Stimulated activated CD8-positive, alpha-beta memory T cell treated with anti-CD3 and anti-CD28 coated beads, Interleukin-4, amount 100 ng/mL, for 48 hours (primary cell): ENCODE data around the gene HACL1.

Source experiments
- DNase-seq: peaks from one replicate; pipeline ENCODE4 v3.0.0-alpha.2; 2020

Gene HACL1

DNA sequence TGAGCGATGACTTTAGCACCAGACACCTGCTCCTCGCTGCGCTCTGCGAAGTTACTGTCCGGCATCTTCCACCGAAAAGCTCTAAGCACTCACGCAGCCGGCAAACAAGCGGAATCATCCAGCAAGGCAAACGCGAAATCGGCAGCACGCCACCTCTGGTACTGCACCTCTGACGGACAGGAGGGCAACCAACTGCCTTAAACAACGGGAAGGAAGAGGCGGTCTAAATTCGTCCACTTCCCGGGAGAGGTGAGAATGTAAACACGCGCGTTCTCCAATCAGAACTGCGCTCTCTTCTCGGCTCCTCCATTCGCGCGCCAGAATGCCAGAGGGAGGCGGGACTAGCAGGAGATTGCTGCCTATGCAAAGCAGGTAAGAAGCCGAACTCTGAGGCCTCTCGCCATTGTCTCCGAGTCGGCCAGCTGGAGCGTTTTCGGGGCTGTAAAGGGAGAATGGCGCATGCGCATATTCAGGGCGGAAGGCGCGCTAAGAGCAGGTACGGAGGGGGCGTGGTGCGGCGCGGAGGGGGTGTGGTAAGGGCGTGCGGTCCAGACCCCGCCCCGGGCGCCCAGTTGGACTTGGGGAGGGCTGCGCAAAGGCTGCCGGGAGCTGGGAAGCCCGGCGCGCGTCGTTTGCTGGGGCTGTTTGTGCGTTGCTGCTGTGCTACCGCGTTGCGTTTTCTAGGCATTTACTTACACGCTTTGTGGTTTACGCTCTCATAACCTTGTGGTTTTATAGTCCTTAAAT is at the start of gene HACL1, which contains the start of gene BTD:
Gene HACL1 (minus strand): TSS at position 171 of the 747 bp plus-strand sequence. CDS start 106 bp downstream, at position 65.
Gene BTD (plus strand): TSS at position 347 of the 747 bp plus-strand sequence. CDS start 33,695 bp downstream, outside the sequence.
- DNase-seq: peak; percentile 99

DNA sequence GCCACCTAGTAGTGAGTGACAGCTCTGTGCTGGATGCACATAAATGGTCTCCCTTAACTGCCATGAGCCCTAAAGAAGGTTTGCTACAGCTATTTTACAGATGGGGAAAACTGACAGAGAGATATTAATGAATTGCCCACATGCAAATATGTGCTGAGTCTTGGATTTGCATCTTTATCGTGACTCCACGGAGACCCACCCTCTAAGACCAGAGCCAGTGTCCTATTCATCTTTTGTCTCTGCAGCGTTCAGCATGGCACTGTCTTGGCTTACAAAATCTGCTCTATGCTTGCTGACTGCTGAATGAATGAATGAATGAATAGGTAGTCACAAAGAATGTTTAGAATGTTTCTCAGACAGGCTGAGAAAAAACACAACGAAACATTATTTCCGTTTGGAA is 48.5 kb upstream of the HACL1 start:
- DNase-seq: no peak

- DNase-seq: no peak
Observed at GRCh38 chr3:15649341-15649740, 48.0 kb upstream of the HACL1 start.

- peak; percentile 73 for DNase-seq
Observed at GRCh38 chr3:15647611-15648167, 46.3 kb upstream of the HACL1 start.

GRCh38 chr3:15646851-15647511 is 45.6 kb upstream of the HACL1 start:
- no peak for DNase-seq

GRCh38 chr3:15645740-15646501 is 44.6 kb upstream of the HACL1 start:
- DNase-seq: no peak

DNA sequence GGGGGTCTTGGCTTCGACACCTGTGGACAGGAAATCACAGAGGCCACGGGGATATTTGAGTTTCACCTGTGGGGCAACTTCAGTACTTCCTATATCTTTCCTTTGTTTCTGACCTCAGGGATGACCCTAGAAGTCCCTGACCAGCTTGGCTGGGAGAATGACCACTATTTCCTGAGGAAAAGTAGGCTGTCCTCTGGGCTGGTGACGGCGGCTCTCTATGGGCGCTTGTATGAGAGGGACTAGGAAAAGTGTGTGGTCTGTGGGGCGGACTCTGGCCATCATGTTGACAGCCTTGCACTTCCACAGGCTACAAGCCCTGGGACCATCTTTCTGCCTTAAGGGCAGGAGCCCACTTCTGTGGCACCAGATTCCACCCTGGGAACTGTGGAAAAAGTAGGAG is 43.9 kb upstream of the HACL1 start:
- DNase-seq: no peak

DNA sequence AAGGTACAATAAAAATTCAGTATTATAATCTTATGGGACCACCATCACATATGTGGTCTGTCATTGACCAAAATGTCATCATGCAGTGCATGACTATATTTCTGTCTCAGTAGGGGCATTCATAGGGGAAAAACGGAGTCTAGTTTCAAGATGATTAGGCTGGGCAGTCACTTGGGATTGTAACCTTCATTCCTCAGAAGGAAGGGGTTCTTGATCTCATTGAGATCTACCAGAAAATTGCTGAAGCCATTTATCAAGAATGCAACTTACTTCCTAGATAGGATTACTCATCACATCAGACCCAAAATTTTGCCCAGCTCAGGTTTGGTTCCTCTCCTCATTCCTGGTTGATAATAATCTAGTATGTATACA is 37.5 kb upstream of the HACL1 start:
- DNase-seq: no peak

DNA sequence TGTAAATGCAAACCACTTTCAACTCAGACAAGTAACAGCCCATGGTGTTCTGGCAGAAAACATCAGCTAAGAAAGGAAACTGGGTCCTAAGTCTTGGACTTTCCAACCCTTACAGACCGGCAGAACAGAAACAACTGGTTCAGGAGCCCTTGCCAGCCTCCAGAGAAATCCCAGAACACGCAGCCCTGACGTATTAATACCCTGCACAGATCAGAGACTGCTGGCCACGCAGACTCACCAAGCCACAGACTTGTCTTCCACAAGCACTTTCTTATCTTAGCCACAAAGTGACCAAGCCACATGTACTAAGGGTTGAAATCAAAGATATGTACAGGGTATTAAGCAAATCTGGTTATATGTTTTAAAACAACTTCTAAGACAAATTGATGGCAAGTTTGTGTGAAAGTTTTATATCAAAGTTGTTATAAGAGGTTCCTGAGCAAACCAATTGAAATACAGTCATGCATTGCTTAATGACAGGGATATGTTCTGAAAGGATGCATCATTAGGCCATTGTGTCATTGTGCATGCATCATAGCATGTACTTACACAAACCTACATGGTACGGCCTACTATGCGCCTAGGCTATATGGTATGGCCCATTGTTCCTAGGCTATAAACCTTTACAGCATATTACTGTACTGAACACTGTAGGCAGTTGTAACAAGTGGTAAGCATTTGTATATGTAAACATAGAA is 37.0 kb upstream of the HACL1 start:
- DNase-seq: no peak

DNA sequence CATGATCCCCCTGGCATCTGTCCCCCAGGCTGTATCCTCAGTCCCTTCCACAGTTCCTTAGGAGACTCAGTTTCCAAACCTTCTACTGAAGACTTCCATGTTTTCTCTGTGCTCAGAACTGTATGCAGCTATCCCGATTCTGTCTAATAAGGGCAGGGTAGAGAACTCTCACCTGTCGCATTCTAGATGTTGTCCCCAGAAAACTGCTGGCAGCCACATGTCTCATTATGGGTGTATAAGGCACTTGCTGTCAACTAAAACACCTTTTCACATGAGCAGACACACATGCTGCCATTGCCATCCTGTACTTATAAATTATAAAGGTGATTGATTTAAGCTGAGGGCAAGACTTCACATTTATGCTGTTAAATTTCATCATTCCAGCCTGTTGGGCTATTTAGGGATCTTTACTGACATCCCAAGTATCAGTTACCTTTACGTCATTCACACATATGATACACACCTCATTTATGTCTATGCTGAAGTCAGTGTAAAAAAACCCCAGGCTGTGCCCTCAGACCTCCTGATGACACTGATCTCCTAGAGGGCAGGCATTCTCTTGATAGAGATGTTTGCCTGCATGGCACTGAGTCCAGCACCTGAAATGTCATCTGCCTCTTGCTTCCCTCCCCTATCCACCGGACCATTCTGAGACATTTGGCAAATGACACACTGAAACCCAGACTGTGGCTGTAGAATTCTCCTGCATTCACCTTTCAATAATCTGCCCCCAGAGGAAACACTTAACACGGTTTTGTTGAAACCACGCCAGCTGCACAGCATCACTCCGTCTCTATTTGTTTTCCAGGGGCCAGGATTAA is 36.0 kb upstream of the HACL1 start:
- DNase-seq: peak; percentile 46

GRCh38 chr3:15636028-15636709 is 34.8 kb upstream of the HACL1 start:
- peak; percentile 49 for DNase-seq

DNA sequence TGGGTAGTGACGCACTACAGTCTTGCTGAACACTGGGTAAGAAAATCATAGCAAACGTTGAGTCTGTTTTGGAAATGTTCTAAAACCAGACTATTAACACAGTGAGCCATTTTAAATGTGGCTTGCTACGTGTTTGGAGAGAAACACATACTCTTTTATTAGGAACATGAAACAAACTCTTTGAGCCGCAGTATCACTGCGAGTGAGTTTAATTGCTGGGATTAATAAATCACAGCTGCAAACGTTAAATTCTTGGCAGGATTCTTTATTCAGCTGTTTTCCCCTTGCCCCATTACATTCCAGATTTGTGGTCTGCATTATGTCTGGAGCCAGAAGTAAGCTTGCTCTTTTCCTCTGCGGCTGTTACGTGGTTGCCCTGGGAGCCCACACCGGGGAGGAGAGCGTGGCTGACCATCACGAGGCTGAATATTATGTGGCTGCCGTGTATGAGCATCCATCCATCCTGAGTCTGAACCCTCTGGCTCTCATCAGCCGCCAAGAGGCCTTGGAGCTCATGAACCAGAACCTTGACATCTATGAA is 33.8 kb upstream of the HACL1 start:
- no peak for DNase-seq

GRCh38 chr3:15634671-15635070 is 33.3 kb upstream of the HACL1 start:
- DNase-seq: no peak

DNA sequence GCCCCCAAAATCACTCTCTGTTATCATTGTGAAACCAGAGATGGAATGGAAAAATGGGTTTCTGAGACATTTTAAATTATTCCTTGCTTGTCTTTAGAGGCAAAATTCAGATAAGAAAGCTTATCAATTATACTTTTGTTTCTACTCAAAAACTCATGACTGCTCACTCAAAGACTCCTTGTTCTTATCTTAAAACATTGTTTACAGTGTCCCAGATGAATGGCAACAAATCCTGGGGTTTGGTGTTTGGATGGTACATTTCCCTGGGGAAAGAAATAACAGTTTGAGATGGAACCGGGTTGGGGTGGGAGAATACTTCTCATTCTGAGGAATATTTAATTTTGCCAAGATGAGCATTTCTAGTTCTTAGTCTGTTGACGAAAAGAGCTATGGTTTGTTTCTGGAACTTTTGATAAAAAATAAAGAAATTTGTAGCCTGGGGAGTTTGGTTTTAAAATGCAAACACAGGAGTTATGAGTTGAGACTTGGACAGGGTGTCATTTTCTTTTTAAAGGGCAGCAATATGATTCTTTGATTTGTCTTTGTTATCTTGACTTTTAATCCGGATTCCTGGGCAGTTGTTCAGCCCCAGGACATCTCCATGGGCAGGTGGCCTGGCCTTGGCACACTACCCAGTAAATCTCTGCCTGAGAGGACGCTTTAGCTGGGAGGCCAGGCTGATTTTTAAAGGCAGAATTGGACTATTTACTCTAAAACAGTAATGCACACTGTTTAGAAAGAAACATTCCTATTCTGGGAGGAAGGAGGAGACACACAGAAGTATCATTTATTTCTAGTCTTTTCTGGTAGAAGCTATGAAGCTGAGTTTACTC is 32.6 kb upstream of the HACL1 start:
- no peak for DNase-seq

DNA sequence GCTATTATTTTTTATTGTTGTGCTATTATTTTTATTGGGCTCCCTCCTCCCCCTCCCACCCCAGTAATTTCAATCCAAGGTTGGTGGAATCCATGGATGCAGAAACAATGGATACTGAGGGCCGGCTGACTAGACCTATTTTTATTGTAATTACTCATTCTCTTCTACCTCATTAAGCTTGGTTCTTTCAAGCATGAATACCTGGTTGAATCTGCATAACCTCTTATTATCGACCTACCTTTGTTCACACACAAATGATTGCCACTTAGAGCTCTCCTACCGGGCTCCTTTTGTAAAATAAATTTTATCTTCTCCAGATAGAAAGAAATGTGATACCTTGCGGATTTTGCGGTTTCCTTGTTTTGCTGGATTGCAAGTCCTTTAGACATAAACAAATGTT is 31.8 kb upstream of the HACL1 start:
- no peak for DNase-seq

DNA sequence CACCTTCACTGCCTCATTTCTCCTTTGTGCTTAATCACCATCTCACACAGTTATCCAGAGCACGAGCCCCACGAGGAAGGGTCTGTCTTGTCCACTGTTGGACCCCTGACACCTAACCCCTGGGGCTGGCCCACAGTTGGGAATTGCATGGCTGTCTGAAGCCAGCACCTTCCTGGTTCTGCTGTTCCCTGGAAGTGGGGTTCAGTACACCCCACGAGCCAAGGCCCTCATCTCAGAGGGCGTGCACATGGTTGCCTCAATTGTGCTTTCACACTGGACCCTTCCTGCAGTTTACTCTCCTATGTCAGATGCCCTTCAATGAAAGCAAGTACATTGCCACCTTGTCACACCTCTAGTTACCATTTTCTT is 30.8 kb upstream of the HACL1 start:
- DNase-seq: no peak

DNA sequence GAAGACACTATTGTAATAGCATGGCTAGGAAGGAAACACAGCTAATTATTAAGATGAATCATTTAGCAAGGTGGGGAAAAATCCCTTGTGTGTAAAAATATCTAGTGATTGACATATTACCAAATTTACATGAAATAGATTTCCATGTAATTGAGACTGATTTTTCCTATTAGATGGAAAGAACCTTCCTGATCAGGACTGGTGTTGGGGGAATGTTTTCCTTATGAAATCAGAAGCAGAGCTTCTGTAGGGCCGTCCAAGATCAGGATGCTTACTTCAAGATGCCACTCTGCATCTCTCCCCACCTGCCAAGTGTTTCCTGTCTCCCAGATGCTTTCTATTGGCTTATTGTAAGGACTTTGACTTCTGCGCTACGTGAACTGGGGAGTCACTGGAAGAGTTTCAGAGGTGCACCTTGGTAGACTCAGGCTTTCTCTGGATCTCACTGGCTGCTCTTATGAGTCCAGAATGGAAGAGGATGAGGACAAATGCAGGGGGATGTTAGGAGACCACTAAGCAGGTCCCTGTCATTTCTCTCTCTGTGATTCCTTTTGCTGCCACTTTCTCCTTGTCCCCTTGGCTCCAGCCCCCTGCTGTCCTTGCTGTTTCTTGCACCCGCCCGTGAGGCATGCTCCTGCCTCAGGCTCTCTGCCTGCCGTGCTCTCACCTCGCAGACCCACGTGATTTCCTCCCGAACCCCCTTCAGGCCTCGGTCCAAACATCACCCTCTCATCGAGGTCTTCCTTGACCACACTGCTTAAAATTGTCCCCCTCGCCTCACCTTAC is 30.2 kb upstream of the HACL1 start:
- no peak for DNase-seq

GRCh38 chr3:15630646-15631350 is 29.4 kb upstream of the HACL1 start:
- DNase-seq: no peak
